ENCODE results near the gene WDR17.

- TF ChIP-seq SUZ12 (IDR thresholded peaks at IDR 0.05) (no peak), ZNF384 (IDR thresholded peaks at IDR 0.05) (no peak), NFRKB (IDR thresholded peaks at IDR 0.05) (no peak), TARDBP (IDR thresholded peaks at IDR 0.05) (no peak), CTBP1 (IDR thresholded peaks at IDR 0.05; ENCODE audit: borderline replicate concordance) (no peak)
Measured at GRCh38 chr4:176195184-176195978, 129.7 kb downstream of the WDR17 start, which contains the start of gene SPATA4.

All from HEK293T (cell line).